ENCODE data around the gene HCK.

GRCh38 chr20:32119734-32120133, 67.7 kb downstream of the HCK start:
- TF ChIP-seq RNF2 (IDR thresholded peaks at IDR 0.05; ENCODE audit: borderline replicate concordance, low read depth) = no peak
- TF ChIP-seq POLR2A (IDR thresholded peaks at IDR 0.05; ENCODE audit: low read length) = no peak
- TF ChIP-seq CTCF (IDR thresholded peaks at IDR 0.05) = no peak
- TF ChIP-seq POLR2AphosphoS2 (conservative IDR thresholded peaks at IDR 0.05; ENCODE audit: low read length) = no peak
- TF ChIP-seq SMC3 (IDR thresholded peaks at IDR 0.05) = no peak
- no peak for TF ChIP-seq MAZ (IDR thresholded peaks at IDR 0.05; ENCODE audit: borderline replicate concordance, low read depth, low read length)
